Caco-2 (cell line): Measurements from ENCODE around the gene PMS1. TPM values are rescaled to one million over a fixed set of nuclear protein-coding genes. Genes with fewer than 3 reads are reported as not detected.
A peak's percentile ranks its signal among the peaks of the same experiment; 100 is the strongest.

Source experiments
- Bru-seq: library from RNA; stranded (reverse); fragments of 400-500 nt; gene quantifications from one replicate; lab custom pipeline; 2021; lab: Mats Ljungman, UMichigan
- BruChase-seq, 2 experiments: library from RNA; stranded (reverse); fragments of 400-500 nt; gene quantifications; one replicate each; lab custom pipeline; 2021; lab: Mats Ljungman, UMichigan
- BruUV-seq: library from RNA; stranded (reverse); fragments of 400-500 nt; replicated peaks from 2 replicates; lab custom pipeline; 2021; lab: Mats Ljungman, UMichigan
- CTCF ChIA-PET: fragments of 300-600 bp; sonication (Branson Sonifier 250); formaldehyde crosslinking; loops from one replicate; lab custom pipeline; 2022; ENCODE audit warnings: antibody characterized with exemption; lab: Charles Lee
- POLR2A ChIA-PET: fragments of 300-600 bp; sonication (Branson Sonifier 250); formaldehyde crosslinking; loops from one replicate; lab custom pipeline; 2022; ENCODE audit warnings: antibody characterized with exemption; lab: Charles Lee
- DNase-seq, 2 experiments: peaks; one replicate each; pipeline versions ENCODE4 v3.0.0 to v3.0.0-alpha.2; 2020 to 2022
- H3K27me3 ChIP-seq: replicated peaks from 2 replicates; pipeline ENCODE4 v1.6.0; 2011; ENCODE audit warnings: low read length; ENCODE audit not compliant: control insufficient read depth, insufficient read depth
- H3K36me3 ChIP-seq: 2 replicates; pipeline ENCODE4 v1.5.1; 2011; ENCODE audit warnings: low read length; ENCODE audit not compliant: control insufficient read depth, insufficient read depth
- H3K4me1 ChIP-seq: fragments of 250-450 bp; sonication (Bioruptor Pico); 2 replicates; pipeline ENCODE4 v1.5.1; 2020; ENCODE audit warnings: mild to moderate bottlenecking
- H3K4me3 ChIP-seq: 2 replicates; pipeline ENCODE4 v1.5.1; 2011; ENCODE audit warnings: low read depth, mild to moderate bottlenecking, control low read depth, low read length
- H3K9me3 ChIP-seq: fragments of 250-450 bp; sonication (Bioruptor Pico); 2 replicates; pipeline ENCODE4 v1.5.1; 2020; ENCODE audit warnings: mild to moderate bottlenecking, moderate library complexity
- H3K27ac Mint-ChIP-seq: one replicate; pipeline ENCODE4 v1.8.0; 2022; ENCODE audit warnings: mixed read lengths; ENCODE audit not compliant: unreplicated experiment
- H3K27me3 Mint-ChIP-seq: one replicate; pipeline ENCODE4 v1.8.0; 2022; ENCODE audit warnings: mixed read lengths; ENCODE audit not compliant: insufficient read depth, unreplicated experiment
- H3K36me3 Mint-ChIP-seq: one replicate; pipeline ENCODE4 v1.8.0; 2022; ENCODE audit warnings: mild to moderate bottlenecking, mixed read lengths; ENCODE audit not compliant: insufficient read depth, unreplicated experiment
- H3K4me1 Mint-ChIP-seq: one replicate; pipeline ENCODE4 v1.8.0; 2022; ENCODE audit warnings: low read depth, mixed read lengths; ENCODE audit not compliant: unreplicated experiment
- H3K4me3 Mint-ChIP-seq: one replicate; pipeline ENCODE4 v1.8.0; 2022; ENCODE audit warnings: mild to moderate bottlenecking, moderate library complexity, mixed read lengths; ENCODE audit not compliant: unreplicated experiment
- H3K9me3 Mint-ChIP-seq: one replicate; pipeline ENCODE4 v1.8.0; 2022; ENCODE audit warnings: mixed read lengths; ENCODE audit not compliant: unreplicated experiment
- intact Hi-C: fragments of 100-400 bp; cut with micrococcal nuclease; formaldehyde crosslinking; loops from one replicate; pipeline ENCODE4 v1.10.0; 2022; ENCODE audit not compliant: unreplicated experiment
- long read RNA-seq: library from polyadenylated mRNA; stranded (forward); transcript quantifications from one replicate; pipeline ENCODE4 v2.0.0, GENCODE V29; 2022
- total RNA-seq: library from RNA; stranded (reverse); gene quantifications from 2 replicates; pipeline ENCODE4 v1.2.3, GENCODE V29; 2022
- TF ChIP-seq, protein P1 (sequence below), 2 experiments: fragments of 200-600 bp in 1 of 2; IDR thresholded peaks; 1 replicate in 1 of 2; 2 replicates in 1 of 2; pipeline versions ENCODE4 v1.5.1 to v1.8.0; 2011 to 2022; ENCODE audit warnings: antibody characterized with exemption in 1 of 2, control low read depth in 1 of 2, inconsistent platforms in 1 of 2, low read depth in 1 of 2, low read length in 1 of 2, mild to moderate bottlenecking in 1 of 2, moderate library complexity in 1 of 2; ENCODE audit not compliant: insufficient read depth in 1 of 2, severe bottlenecking in 1 of 2, unreplicated experiment in 1 of 2

PMS1 gene
- total RNA-seq (38.1 and 40.2 TPM in 2 replicates), Bru-seq, nascent RNA (percentile 83 among the genes with signal in this experiment), BruChase-seq, experiment 1, labeled RNA remaining after a 2-hour chase (percentile 84 among the genes with signal in this experiment), BruChase-seq, experiment 2, labeled RNA remaining after a 6-hour chase (percentile 76 among the genes with signal in this experiment)
- long read RNA-seq, transcript PMS1-213 (13 exons, 3,225 nt): major isoform, 18 of 49 reads
- long read RNA-seq, partial matches to known transcripts: 9 of 49 reads
- long read RNA-seq, other reads (novel, unspliced or antisense): 19 of 49 reads

DNA sequence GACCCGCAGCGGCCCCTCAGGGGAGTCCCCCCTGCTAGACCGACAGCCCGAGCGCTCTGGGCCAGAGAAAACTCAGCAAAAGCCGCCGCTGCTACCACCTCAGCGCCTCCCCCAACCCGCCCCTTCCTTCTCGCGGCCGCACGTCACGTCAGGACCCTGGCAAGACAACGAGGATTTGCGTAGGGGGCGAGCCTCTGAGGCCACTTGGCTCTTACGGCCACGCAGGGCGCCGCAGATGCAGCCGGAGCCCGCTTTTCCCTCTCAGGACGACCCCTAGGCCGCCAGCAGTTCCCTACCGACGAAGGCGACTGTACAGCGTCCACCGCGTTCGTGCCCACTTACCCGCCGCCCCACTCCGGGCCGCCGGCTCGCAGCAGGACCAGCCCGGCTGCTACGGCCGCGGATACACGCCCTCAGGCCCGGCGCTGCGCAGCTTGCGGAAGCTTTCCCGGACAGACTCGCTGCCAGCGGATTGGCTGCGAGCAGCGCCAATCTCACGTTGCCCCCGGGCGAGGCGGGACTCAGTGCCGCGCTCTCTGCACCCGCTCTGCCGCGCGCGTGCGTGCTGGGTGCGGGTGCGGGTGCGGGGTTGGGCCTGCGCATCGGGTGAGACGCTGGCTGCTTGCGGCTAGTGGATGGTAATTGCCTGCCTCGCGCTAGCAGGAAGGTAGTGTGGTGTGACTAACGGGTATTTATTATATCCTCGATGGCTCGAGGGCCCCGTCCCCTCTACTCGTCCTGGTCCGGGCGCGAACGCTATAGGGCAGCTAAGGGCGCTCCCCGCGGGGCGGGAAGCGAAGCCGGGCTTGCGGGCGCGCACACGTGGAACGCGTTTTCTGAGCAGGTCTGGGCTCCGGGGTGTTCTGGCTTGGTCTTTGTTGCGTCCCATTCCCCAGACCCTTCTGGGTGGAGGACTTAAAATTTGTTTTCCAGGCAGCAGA, at the start of gene PMS1, which contains the start of gene ORMDL1:
PMS1 (plus strand) TSS at position 524 of the 941 bp plus-strand sequence. CDS start 7,360 bp downstream, outside the sequence.
ORMDL1 (minus strand) TSS at position 413 of the 941 bp plus-strand sequence. CDS start 1,744 bp downstream, outside the sequence.
- ChIA-PET CTCF (interaction anchor here (1.0 to 2.7 kb wide), 2 partner anchors 15 to 21 kb away, joined by 8 to 14 read pairs; partner anchors contain the start of gene OSGEPL1), POLR2A (interaction anchor here (0.6 to 2.4 kb wide), 3 partner anchors 15 to 309 kb away, joined by 3 to 16 read pairs (median 3); partner anchors contain the start of gene OSGEPL1)
- Mint-ChIP-seq H3K27ac (peak within 1 kb of the TSS; percentile 82), H3K36me3 (peaks cover 53% of the 10 kb centered on the region), H3K9me3 (no peaks in the 10 kb centered on the region), H3K4me1 (peaks cover 23% of the 10 kb centered on the region), H3K4me3 (peak within 1 kb of the TSS; percentile 83), H3K27me3 (no peaks in the 10 kb centered on the region)
- peak; percentile 95 to 98 for DNase-seq
- Histone ChIP-seq H3K27me3 (no peaks in the 10 kb centered on the region), H3K4me1 (peaks cover 5% of the 10 kb centered on the region; the same call in 1 of the 2 replicates), H3K9me3 (no peaks in the 10 kb centered on the region), H3K36me3 (no peaks in the 10 kb centered on the region), H3K4me3 (peak within 1 kb of the TSS; percentile 88)
- TF ChIP-seq, protein P1, sequence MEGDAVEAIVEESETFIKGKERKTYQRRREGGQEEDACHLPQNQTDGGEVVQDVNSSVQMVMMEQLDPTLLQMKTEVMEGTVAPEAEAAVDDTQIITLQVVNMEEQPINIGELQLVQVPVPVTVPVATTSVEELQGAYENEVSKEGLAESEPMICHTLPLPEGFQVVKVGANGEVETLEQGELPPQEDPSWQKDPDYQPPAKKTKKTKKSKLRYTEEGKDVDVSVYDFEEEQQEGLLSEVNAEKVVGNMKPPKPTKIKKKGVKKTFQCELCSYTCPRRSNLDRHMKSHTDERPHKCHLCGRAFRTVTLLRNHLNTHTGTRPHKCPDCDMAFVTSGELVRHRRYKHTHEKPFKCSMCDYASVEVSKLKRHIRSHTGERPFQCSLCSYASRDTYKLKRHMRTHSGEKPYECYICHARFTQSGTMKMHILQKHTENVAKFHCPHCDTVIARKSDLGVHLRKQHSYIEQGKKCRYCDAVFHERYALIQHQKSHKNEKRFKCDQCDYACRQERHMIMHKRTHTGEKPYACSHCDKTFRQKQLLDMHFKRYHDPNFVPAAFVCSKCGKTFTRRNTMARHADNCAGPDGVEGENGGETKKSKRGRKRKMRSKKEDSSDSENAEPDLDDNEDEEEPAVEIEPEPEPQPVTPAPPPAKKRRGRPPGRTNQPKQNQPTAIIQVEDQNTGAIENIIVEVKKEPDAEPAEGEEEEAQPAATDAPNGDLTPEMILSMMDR (IDR thresholded peaks at IDR 0.05; ENCODE audit: insufficient read depth in 1 of 2, low read depth in 1 of 2, low read length in 1 of 2, severe bottlenecking in 1 of 2, unreplicated experiment in 1 of 2): no peak
- intact Hi-C loops: loop anchor here (1.0 to 10.0 kb wide), 4 partner anchors 22 to 535 kb away; partner anchors contain the start of genes ASNSD1, HIBCH and OSGEPL1
- no TSS peak for BruUV-seq

DNA sequence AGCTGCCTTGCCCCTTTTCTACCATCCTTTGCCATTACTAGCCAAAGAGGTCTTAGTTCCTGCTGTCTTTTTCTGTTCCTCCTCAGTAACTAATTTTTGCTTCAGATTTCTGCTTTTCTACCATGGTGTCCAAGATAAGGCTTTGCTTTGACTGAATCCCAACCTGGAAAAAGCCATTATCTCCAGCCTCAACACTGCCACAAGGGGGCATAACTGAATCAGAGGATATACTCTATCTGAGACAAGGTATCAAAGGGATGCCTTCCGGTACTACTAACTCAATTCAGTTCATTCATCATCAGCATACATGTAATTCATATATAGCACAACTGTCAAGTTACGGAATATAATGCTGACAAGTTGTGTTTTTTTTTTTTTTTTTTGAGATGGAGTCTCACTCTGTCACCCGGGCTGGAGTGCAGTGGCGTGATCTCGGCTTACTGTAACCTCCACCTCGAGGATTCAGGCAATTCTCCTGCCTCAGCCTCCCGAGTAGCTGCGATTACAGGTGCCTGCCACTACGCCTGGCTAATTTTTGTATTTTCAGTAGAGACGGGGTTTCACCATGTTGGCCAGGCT, 33.1 kb upstream of the PMS1 start:
- Mint-ChIP-seq H3K36me3 (no peaks in the 10 kb centered on the region), H3K4me1 (no peaks in the 10 kb centered on the region), H3K27ac (no peak overlapping the region), H3K4me3 (no peak overlapping the region), H3K9me3 (no peaks in the 10 kb centered on the region), H3K27me3 (no peaks in the 10 kb centered on the region)
- intact Hi-C loops: loop anchor here (1.0 kb wide), 3 partner anchors 11 to 319 kb away; partner anchors contain the start of genes ASNSD1 and OSGEPL1
- Histone ChIP-seq H3K36me3 (no peaks in the 10 kb centered on the region), H3K27me3 (no peaks in the 10 kb centered on the region), H3K4me3 (no peak overlapping the region), H3K9me3 (no peaks in the 10 kb centered on the region), H3K4me1 (no peaks in the 10 kb centered on the region)
- DNase-seq: peak; percentile 53 to 61
- CTCF ChIA-PET: interaction anchor here (1.0 kb wide), 2 partner anchors 11 to 48 kb away, joined by 3 to 12 read pairs; partner anchors contain the start of gene OSGEPL1
- BruUV-seq: no TSS peak
- TF ChIP-seq, protein P1 (IDR thresholded peaks at IDR 0.05; ENCODE audit: insufficient read depth in 1 of 2, low read depth in 1 of 2, low read length in 1 of 2, severe bottlenecking in 1 of 2, unreplicated experiment in 1 of 2): peak; percentile 57 to 69
- POLR2A ChIA-PET: no interaction called here
